Tibial nerve (tissue), 3 donors: Measurements from ENCODE around the gene HTR5A.

Source experiments
- CTCF ChIP-seq, 5 experiments: fragments of 200-600 bp in 3 of 5; fragments of 450-650 bp in 2 of 5; sonication (generic) in 3 of 5; IDR thresholded peaks; one replicate each; pipeline ENCODE4 v1.5.1; 2016 to 2019; ENCODE audit warnings: antibody characterized with exemption in 5 of 5, mild to moderate bottlenecking in 3 of 5, moderate library complexity in 2 of 5
- POLR2A ChIP-seq, 2 donors: fragments of 450-650 bp; IDR thresholded peaks; one replicate each; pipeline ENCODE4 v1.6.1; 2017; ENCODE audit warnings: antibody characterized with exemption in 2 of 2, mild to moderate bottlenecking in 2 of 2, moderate library complexity in 2 of 2

- TF ChIP-seq POLR2A (IDR thresholded peaks at IDR 0.05) (no peak), CTCF (IDR thresholded peaks at IDR 0.05) (no peak)
Observed at GRCh38 chr7:155129186-155129585, 59.1 kb downstream of the HTR5A start.
